ELR (cell line): ENCODE data around the gene RNF11.
"Not testable (repeated sequence)": the region's sequence is repeated elsewhere in the genome, so short reads cannot be mapped to it uniquely, and the experiment has no call there.

Experiments
- DNase-seq: peaks from one replicate; pipeline ENCODE4 v3.0.0-alpha.2; 2015; ENCODE audit warnings: low read depth

The RNF11 gene

DNA sequence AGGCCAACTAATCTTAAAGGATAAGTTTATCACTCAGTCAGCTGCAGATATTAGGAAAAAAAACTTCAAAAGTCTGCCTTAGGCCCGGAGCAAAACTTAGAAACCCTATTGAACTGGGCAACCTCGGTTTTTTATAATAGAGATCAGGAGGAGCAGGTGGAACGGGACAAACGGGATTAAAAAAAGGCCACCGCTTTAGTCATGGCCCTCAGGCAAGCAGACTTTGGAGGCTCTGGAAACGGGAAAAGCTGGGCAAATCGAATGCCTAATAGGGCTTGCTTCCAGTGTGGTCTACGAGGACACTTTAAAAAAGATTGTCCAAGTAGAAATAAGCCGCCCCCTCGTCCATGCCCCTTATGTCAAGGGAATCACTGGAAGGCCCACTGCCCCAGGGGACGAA, 7.6 kb upstream of the RNF11 start:
- DNase-seq: not testable (repeated sequence)

GRCh38 chr1:51230501-51231078, 5.5 kb upstream of the RNF11 start:
- DNase-seq: no peak

GRCh38 chr1:51231120-51231519, 5.0 kb upstream of the RNF11 start:
- peak; percentile 67 for DNase-seq

DNA sequence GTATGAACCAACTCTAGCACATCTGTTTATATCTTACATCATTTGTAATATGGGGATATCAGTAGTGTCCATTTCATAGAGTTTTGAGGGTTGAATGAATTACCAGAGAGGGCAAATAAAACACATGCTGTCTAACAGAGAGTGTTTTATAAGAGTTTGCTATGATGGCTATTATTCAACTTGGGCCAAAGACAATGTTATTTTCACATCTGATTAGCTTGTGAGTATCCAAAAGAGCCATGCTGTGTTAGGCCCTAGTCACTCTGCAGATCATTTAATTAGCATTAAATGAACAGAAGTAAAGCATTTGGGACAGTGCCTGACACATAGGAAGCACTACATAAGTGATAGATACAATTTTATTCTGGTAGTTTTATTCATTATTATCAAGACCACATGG, 4.2 kb upstream of the RNF11 start:
- no peak for DNase-seq

DNA sequence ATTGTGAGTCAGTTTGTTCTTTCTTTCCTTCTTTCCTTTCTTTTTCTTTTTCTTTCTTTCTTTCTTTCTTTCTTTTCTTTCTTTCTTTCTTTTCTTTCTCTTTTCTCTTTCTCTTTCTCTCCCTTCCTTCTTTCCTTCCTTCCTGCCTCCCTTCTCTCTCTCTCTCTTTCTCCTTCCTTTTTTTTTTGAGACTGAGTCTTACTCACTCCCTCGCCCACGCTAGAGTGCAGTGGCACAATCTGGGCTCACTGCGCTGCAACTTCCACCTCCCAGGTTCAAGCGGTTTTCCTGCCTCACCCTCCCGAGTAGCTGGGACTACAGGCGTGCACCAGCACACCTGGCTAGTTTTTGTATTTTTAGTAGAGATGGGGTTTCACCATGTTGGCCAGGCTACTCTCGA, 1.8 kb upstream of the RNF11 start:
- not testable (repeated sequence) for DNase-seq

DNA sequence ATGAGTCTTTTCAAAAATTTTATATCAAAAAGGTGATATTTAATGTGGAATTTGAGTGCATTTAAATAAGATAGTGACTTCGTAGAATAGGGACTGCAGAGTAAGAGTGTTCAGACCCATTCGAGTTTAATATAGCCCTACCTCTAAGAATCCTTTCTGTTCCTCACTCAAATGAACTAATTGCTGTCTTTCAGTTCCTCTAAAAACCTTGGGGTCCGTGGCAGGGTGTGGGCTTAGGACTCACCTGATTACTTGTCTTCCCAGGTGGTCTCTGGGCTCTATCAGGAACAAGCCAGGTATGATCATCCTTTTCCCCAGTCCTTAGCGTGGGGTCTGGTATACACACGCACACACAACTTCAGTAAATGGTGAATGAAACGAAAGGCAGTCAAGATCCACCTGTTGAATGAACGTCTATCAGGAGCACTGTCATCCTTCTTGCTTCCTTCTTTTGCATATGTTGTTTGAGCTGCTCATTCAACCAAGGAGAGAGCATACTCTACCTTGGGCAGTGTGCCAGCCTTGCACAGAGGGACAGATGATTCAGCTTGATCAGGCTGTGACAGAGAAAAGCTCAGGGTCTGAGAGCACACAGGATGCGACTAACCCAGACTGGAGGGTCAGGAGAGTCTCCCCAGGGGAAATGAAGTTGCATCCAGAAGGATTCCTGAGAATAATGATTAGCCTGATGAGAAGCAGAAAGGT, 1.2 kb upstream of the RNF11 start:
- peak; percentile 71 for DNase-seq

DNA sequence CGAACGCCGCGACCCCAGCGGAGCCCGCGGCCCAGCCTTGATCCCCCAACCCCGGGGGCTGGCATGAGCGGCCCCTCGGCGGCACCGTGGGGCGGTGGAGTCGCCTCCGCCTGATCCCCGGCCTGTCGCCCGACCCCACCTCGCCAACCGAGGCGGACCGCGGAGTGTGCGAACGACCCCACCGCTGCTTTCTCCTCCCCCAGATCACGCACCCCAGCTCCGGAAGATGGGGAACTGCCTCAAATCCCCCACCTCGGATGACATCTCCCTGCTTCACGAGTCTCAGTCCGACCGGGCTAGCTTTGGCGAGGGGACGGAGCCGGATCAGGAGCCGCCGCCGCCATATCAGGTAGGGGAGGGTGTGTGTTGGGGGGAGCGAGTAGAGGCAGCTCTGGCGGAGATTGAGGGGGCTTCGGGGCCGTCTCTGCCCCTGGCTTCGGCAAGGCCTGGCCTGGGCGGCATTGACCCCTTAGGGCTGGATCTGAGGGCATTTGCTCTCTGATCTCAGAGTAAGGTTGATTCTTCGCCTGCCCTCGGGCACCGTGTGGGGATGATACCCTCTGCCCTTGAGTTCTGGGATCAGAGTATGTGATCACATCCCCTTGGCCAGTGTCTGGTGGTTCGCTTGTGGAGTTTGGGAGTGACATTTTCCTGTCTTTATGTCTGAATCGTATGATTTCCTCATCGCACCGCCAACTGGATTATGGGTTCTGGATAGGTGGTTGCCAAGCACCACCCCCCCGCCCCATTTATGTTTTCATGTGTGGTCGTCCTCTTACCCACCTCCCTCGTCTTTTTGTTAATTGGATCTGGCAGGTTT, 668 bp downstream of the RNF11 start:
- DNase-seq: peak; percentile 50

DNA sequence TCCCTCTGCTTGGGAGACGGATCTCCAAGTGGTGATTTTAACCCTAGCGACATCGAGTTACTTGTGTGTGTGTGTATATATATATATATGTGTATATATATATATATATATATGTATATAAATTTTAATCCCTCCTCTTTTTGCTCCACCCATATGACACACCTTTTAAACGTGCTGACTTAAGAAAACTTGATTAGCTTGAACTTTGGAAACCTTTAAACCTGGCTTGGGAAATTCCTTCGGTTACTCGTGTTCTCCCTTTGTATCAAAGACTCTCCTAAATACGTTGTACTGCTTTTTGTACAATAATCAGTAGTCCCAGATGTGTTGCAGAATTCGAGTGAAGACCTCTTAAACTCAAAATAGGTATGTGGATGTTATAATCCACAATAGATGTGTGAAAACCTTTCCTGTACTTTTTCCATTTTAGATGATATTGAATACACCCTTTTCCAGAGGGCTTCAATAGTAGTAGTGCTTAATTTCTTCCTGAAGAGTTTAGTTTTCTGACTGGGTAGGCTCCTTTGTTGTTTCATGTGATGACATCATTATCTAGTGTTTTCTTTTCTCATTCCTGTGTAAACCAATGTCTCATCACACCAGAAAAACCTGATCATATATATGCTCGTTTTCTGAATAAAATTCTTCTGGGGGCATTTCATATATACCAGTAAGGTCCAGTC, 1.4 kb downstream of the RNF11 start:
- peak; percentile 63 for DNase-seq

DNA sequence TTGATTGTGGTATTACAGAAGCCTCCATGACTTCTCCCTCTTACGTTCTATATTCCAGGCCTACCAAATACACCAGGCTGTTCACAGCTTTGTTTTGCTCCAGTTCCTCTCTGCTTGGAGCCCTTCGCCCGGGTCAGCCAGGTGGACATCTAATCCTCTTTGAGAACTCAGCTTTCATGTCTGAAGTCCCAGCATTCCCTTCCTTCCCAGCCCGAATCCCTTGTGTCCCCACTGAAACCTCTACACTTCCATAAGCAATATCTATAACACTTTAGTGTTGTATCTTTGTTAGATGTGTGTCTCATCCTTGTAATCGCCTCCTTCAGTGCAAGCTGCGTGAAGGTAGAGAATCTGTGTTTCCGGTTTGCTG, 1.9 kb downstream of the RNF11 start:
- DNase-seq: peak; percentile 28

DNA sequence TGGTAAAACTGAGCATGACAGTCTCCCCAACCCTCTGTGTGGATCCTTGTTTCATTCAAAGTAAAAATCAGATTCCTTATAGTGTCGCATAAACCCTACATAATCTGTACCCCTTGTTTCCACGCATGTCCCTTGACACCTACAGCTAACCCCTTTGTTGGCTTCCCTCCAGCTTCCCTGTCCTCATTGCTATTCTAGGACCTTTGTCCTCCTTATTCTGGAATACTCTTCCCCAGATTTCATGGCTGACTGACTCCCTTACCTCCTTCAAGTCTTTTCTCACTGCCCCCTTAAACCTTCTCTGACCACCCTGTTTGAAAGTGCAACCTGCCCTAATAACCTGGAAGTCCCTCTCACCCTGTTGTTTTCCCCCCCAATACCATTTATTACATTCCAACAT, 4.0 kb downstream of the RNF11 start:
- DNase-seq: no peak

DNA sequence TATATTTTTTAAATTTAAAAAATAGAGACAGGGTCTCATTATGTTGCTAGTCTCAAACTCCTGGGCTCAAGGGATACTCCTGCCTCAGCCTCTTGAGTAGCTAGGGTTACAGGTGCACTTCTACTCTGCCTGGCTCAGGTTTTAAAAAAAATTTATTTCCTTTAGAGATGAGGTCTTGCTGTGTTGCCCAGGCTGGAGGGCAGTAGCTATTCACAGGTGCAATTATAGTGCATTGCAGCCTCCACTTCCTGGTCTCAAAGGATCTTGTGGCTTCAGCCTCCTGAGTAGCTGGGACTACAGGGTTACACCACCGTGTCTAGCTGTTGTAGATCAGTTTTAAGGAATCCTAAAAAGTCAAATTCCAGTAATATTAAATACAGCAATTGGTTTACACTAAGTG, 5.0 kb downstream of the RNF11 start:
- DNase-seq: no peak

DNA sequence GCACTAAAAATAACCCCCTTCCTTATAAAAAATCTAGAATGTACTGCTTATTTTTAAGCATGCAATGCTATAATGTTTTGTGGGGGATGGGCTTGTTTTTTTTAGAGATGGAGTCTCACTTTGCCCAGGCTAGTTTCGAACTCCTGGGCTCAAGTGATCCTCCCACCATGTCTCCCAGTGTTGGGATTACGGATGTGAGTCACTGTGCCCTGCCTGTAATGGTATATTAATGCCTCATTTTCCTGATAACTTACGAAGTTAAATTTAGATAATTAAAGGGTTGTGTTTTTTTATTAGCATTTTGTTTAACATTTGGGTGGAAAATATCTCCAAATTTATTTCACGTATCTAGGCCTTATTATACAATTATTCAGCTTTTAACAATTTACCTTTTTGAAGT, 6.5 kb downstream of the RNF11 start:
- DNase-seq: peak; percentile 38

GRCh38 chr1:51247022-51247421, 10.9 kb downstream of the RNF11 start:
- DNase-seq: no peak

- no peak for DNase-seq
Measured at GRCh38 chr1:51247499-51247898, 11.4 kb downstream of the RNF11 start.

GRCh38 chr1:51249445-51249844, 13.4 kb downstream of the RNF11 start:
- DNase-seq: no peak

DNA sequence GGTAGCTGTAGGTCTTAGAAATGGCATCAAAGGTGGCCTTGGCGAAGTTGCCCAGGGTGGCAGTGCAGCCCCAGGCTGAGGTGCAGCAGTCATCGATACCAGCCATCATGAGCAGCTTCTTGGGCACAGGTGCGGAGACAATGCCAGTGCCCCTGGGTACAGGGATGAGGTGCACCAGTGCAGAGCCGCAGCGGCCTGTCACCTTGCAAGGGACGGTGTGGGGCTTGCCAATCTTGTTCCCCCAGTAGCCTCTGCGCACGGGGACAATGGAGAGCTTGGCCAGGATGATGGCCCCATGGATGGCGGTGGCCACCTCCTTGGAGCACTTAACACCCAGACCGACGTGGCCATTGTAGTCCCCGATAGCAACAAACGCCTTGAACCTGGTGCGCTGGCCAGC, 14.7 kb downstream of the RNF11 start:
- DNase-seq: not testable (repeated sequence)

- not testable (repeated sequence) for DNase-seq
Measured at GRCh38 chr1:51251165-51251564, 15.1 kb downstream of the RNF11 start.

- DNase-seq: no peak
Measured at GRCh38 chr1:51252366-51252765, 16.3 kb downstream of the RNF11 start.

- peak; percentile 15 for DNase-seq
Measured at GRCh38 chr1:51253691-51254090, 17.6 kb downstream of the RNF11 start.

- no peak for DNase-seq
Measured at GRCh38 chr1:51255331-51255730, 19.3 kb downstream of the RNF11 start.

DNA sequence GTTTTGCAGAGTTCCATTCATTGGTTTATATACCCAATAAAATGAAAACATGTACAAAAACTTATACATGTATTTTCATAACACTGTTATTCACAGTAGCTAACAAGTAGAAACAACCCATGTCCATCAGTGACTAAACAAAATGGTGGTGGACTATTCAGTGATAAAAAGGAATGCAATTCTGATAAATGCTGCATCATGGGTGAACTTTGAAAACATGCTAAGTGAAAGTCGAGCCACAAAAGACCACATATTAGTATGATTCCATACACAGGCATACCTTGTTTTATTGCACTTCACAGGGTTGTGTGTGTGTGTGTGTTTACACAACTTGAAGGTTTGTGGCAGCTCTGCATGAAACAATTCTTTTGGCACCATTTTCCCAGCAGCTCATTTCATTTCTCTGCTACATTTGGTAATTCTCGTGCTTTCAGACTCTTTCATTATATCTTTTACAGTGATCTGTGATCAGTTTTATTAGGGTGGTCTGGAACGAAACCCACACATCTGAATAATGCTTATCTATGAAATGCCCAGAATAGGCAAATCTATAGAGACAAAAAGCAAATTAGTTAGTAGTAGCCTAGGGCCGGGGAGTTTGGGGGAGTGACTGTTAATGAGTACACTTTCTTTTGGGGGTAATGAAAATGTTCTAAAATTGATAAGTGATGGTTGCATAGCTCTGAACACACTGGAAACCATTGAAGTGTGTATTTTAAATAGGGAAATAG, 27.2 kb downstream of the RNF11 start:
- DNase-seq: no peak

DNA sequence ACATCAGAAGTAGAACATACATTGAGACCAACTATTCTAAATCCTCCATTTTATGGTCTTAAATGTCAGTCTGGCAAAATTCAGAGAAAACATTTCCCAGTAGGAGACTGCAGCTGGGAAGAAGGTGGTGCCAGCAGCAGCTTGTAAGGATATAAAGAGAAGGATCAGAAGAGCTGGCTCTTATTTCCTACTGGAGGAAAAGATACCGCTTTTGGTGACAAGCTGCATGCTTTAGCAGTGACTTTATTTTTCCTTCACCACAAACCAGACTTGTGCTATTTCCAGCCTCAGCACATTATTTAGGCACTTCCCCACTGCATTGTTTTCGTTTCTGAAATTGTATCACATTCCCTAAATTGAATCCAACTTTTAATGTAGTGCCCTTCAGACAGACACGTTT, 28.4 kb downstream of the RNF11 start:
- DNase-seq: peak; percentile 92
